ENCODE data around the gene ENSA. TPM values are rescaled to one million over a fixed set of nuclear protein-coding genes. Genes with fewer than 3 reads are reported as not detected.
A peak's percentile ranks its signal among the peaks of the same experiment; 100 is the strongest.
"Not testable (repeated sequence)": the region's sequence is repeated elsewhere in the genome, so short reads cannot be mapped to it uniquely, and the experiment has no call there.

ENSA gene
- total RNA-seq, 4 donors from 2014 or later: 111 to 174 (median 158) TPM

DNA sequence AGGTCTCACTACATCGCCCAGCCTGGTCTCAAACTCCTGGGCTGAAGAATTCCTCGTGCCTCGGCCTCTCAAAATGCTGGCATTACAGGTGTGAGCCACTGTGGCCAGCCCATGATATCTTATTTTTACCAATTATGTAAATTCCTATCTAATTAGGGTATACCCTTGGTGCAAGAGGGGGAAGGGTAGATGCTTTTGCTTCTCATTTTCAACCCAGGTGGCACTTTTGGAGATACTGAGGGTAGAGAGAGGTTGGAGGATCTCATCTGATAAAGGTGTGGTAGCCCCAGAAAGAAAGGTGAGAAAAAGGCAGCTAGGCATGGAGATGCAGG lies 17.4 kb downstream of the ENSA start:
- TF ChIP-seq EP300 (IDR thresholded peaks at IDR 0.05; ENCODE audit: low read depth): no peak
- TF ChIP-seq, protein P1, sequence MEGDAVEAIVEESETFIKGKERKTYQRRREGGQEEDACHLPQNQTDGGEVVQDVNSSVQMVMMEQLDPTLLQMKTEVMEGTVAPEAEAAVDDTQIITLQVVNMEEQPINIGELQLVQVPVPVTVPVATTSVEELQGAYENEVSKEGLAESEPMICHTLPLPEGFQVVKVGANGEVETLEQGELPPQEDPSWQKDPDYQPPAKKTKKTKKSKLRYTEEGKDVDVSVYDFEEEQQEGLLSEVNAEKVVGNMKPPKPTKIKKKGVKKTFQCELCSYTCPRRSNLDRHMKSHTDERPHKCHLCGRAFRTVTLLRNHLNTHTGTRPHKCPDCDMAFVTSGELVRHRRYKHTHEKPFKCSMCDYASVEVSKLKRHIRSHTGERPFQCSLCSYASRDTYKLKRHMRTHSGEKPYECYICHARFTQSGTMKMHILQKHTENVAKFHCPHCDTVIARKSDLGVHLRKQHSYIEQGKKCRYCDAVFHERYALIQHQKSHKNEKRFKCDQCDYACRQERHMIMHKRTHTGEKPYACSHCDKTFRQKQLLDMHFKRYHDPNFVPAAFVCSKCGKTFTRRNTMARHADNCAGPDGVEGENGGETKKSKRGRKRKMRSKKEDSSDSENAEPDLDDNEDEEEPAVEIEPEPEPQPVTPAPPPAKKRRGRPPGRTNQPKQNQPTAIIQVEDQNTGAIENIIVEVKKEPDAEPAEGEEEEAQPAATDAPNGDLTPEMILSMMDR (IDR thresholded peaks at IDR 0.05): no peak
- no peak for TF ChIP-seq POLR2AphosphoS5 (IDR thresholded peaks at IDR 0.05)
- no peak for TF ChIP-seq POLR2A (IDR thresholded peaks at IDR 0.05)
- Histone ChIP-seq H3K4me3 (no peak overlapping the region), H3K4me1 (peaks cover 39 to 71% (median 53%) of the 10 kb centered on the region in 4 donors), H3K36me3 (peaks cover 0 to 3% (median 0%) of the 10 kb centered on the region in 4 donors), H3K27ac (peak overlapping the region; percentile 88 to 94 (median 90)), H3K27me3 (no peaks in the 10 kb centered on the region), H3K9me3 (no peaks in the 10 kb centered on the region)
- DNase-seq: no peak
- in situ Hi-C loops (cut with MboI; ENCODE audit: low pct_ligation_motif_present in 1 of 4, low pct_unique_long_range_greater_than_20kb in 1 of 4, low sequenced_read_pairs in 3 of 4): loop anchor here in 2 of 4 donors (5.0 to 10.0 kb wide), 2 partner anchors 45 to 47 kb away; no protein-coding TSS in a partner anchor
- intact Hi-C loops (cut with DNase I; ENCODE audit: low total_unique reads): no loop called here
- 67% methylated on average over 3 of the region's 3 CpGs; no CpG with 5 or more reads in 1 of the 2 donors for WGBS, 2 donors (ENCODE audit: low coverage in 1 of 2)

DNA sequence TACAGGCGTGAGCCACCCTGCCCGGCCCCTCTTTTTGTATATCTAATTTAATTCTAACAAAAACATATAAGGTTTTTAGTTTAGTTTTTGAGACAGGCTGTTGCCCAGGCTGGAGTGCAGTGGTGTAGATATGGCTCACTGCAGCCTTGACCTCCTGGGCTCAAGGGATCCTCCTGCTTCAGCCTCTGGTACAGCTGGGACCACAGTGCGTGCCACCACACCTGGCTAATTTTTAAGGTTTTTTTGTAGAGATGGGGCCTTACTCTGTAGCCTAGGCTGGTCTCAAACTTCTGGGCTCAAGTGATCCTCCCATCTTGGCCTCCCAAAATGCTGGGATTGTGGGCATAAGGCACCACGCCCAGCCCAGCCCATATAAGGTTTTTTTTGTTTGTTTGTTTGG lies 18.8 kb downstream of the ENSA start:
- no peaks in the 10 kb centered on the region for H3K9me3 ChIP-seq
- intact Hi-C loops (cut with DNase I; ENCODE audit: low total_unique reads): no loop called here
- no peaks in the 10 kb centered on the region for H3K27me3 ChIP-seq
- 92 to 100% methylated on average over 3 to 4 of the region's 4 CpGs for WGBS, 2 donors (ENCODE audit: low coverage in 1 of 2)
- DNase-seq: no peak
- in situ Hi-C loops (cut with MboI; ENCODE audit: low pct_ligation_motif_present in 1 of 4, low pct_unique_long_range_greater_than_20kb in 1 of 4, low sequenced_read_pairs in 3 of 4): loop anchor here in 2 of 4 donors (5.0 to 10.0 kb wide), 2 partner anchors 43 to 46 kb away; no protein-coding TSS in a partner anchor
- peaks cover 39 to 66% (median 50%) of the 10 kb centered on the region in 4 donors for H3K4me1 ChIP-seq
- no peak overlapping the region for H3K4me3 ChIP-seq
- no peaks in the 10 kb centered on the region for H3K36me3 ChIP-seq
- peak overlapping the region; percentile 88 to 94 (median 90) for H3K27ac ChIP-seq
- no peak for TF ChIP-seq POLR2AphosphoS5 (IDR thresholded peaks at IDR 0.05)
- TF ChIP-seq, protein P1 (IDR thresholded peaks at IDR 0.05): no peak
- TF ChIP-seq EP300 (IDR thresholded peaks at IDR 0.05; ENCODE audit: low read depth): no peak
- no peak for TF ChIP-seq POLR2A (IDR thresholded peaks at IDR 0.05)

- Histone ChIP-seq H3K36me3 (no peaks in the 10 kb centered on the region), H3K4me1 (peaks cover 34 to 61% (median 48%) of the 10 kb centered on the region in 4 donors), H3K27me3 (no peaks in the 10 kb centered on the region), H3K9me3 (no peaks in the 10 kb centered on the region), H3K27ac (peak overlapping the region; percentile 88 to 94 (median 90)), H3K4me3 (no peak overlapping the region)
- intact Hi-C loops (cut with DNase I; ENCODE audit: low total_unique reads) (no loop called here), in situ Hi-C loops (cut with MboI; ENCODE audit: low pct_ligation_motif_present in 1 of 4, low pct_unique_long_range_greater_than_20kb in 1 of 4, low sequenced_read_pairs in 3 of 4) (loop anchor here in 2 of 4 donors (5.0 to 10.0 kb wide), 2 partner anchors 42 to 45 kb away; no protein-coding TSS in a partner anchor)
- 68 to 74% methylated on average over 2 of the region's 2 CpGs for WGBS, 2 donors (ENCODE audit: low coverage in 1 of 2)
- no peak for DNase-seq
- TF ChIP-seq POLR2AphosphoS5 (IDR thresholded peaks at IDR 0.05): no peak
- TF ChIP-seq EP300 (IDR thresholded peaks at IDR 0.05; ENCODE audit: low read depth): no peak
- TF ChIP-seq, protein P1 (IDR thresholded peaks at IDR 0.05): no peak
- TF ChIP-seq POLR2A (IDR thresholded peaks at IDR 0.05): no peak
These were observed 19.7 kb downstream of the ENSA start for GRCh38 chr1:150609732-150610131.

- no peak for DNase-seq
- H3K4me1 ChIP-seq: peaks cover 14 to 35% (median 26%) of the 10 kb centered on the region in 4 donors
- no peak overlapping the region for H3K27ac ChIP-seq
- H3K36me3 ChIP-seq: no peaks in the 10 kb centered on the region
- 83 to 97% methylated on average over 1 to 7 of the region's 7 CpGs for WGBS, 2 donors (ENCODE audit: low coverage in 1 of 2)
- intact Hi-C loops (cut with DNase I; ENCODE audit: low total_unique reads) (no loop called here), in situ Hi-C loops (cut with MboI; ENCODE audit: low pct_ligation_motif_present in 1 of 4, low pct_unique_long_range_greater_than_20kb in 1 of 4, low sequenced_read_pairs in 3 of 4) (no loop called here)
- no peaks in the 10 kb centered on the region for H3K9me3 ChIP-seq
- no peaks in the 10 kb centered on the region for H3K27me3 ChIP-seq
- no peak overlapping the region for H3K4me3 ChIP-seq
- TF ChIP-seq EP300 (IDR thresholded peaks at IDR 0.05; ENCODE audit: low read depth) (no peak), POLR2A (IDR thresholded peaks at IDR 0.05) (no peak), POLR2AphosphoS5 (IDR thresholded peaks at IDR 0.05) (no peak)
- TF ChIP-seq, protein P1 (IDR thresholded peaks at IDR 0.05): no peak
These were observed 22.8 kb downstream of the ENSA start for GRCh38 chr1:150606463-150607142.

DNA sequence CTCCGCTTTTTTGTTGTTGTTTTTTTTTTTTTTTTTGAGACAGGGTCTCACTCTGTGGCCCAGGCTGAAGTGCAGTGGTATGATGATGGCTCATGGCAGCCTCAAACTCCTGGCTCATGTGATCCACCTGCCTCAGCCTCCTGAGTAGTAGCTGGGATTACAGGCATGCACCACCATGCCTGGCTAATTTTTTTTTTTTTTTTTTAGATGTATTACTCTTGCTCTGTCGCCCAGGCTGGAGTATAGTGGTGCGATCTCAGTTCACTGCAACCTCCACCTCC lies 24.0 kb downstream of the ENSA start:
- peaks cover 4 to 22% (median 15%) of the 10 kb centered on the region in 4 donors for H3K4me1 ChIP-seq
- intact Hi-C loops (cut with DNase I; ENCODE audit: low total_unique reads); H3K27me3 ChIP-seq; H3K36me3 ChIP-seq; H3K4me3 ChIP-seq; DNase-seq; in situ Hi-C loops (cut with MboI; ENCODE audit: low pct_ligation_motif_present in 1 of 4, low pct_unique_long_range_greater_than_20kb in 1 of 4, low sequenced_read_pairs in 3 of 4); H3K9me3 ChIP-seq: not testable (repeated sequence)
- 93 to 95% methylated on average over 3 of the region's 3 CpGs for WGBS, 2 donors (ENCODE audit: low coverage in 1 of 2)
- H3K27ac ChIP-seq: peak overlapping the region; percentile 59 to 74 (median 64)

Data from transverse colon (tissue), 4 donors.